Left lung (tissue), 10 donors: ENCODE results near the gene SULT1C4. TPM values are rescaled to one million over a fixed set of nuclear protein-coding genes. Genes with fewer than 3 reads are reported as not detected.
"Not testable (repeated sequence)": the region's sequence is repeated elsewhere in the genome, so short reads cannot be mapped to it uniquely, and the experiment has no call there.

Source experiments
- ATAC-seq: fragments of 200-7000 bp; cut with Tn5 transposase; one replicate; pipeline ENCODE4 v1.9.1; 2020; ENCODE audit warnings: moderate library complexity
- DNase-seq, 4 donors: peaks; one replicate each; pipeline ENCODE4 v3.0.0-alpha.2; 2013 to 2020
- H3K27ac ChIP-seq, 2 donors: fragments of 200-600 bp; sonication (generic) in 1 of 2; one replicate each; pipeline versions ENCODE4 v1.5.0 to v1.8.0; 2020 to 2021
- H3K27me3 ChIP-seq, 2 donors: fragments of 200-600 bp; sonication (generic) in 1 of 2; one replicate each; pipeline versions ENCODE4 v1.5.0 to v1.8.0; 2020 to 2021
- H3K36me3 ChIP-seq, 2 donors: fragments of 200-600 bp; sonication (generic) in 1 of 2; one replicate each; pipeline versions ENCODE4 v1.5.0 to v1.8.0; 2020 to 2021
- H3K4me1 ChIP-seq, 2 donors: fragments of 200-600 bp; one replicate each; pipeline ENCODE4 v1.8.0; 2021
- H3K4me3 ChIP-seq, 2 donors: fragments of 200-600 bp; sonication (generic) in 1 of 2; one replicate each; pipeline versions ENCODE4 v1.5.0 to v1.8.0; 2020 to 2021; ENCODE audit warnings: mild to moderate bottlenecking in 1 of 2
- H3K9me3 ChIP-seq, 2 donors: fragments of 200-600 bp; sonication (generic) in 1 of 2; one replicate each; pipeline versions ENCODE4 v1.5.0 to v1.8.0; 2020 to 2021
- CTCF ChIP-seq, 2 donors: fragments of 200-600 bp; sonication (generic) in 1 of 2; IDR thresholded peaks; one replicate each; pipeline versions ENCODE4 v1.5.0 to v1.8.0; 2021; ENCODE audit warnings: antibody characterized with exemption in 2 of 2
- intact Hi-C, 2 donors: fragments of 100-400 bp; cut with DNase I; formaldehyde crosslinking; loops; one replicate each; pipeline versions ENCODE4 v1.11.2 to v1.14.2; 2022
- polyA plus RNA-seq, 6 donors: library from polyadenylated mRNA; unstranded; fragments of 120-200 nt; gene quantifications; one replicate each; pipeline ENCODE4 v1.2.1, GENCODE V29; 2013; ENCODE audit not compliant: insufficient read length in 6 of 6
- total RNA-seq, 2 donors: library from RNA; stranded (reverse); fragmentation: NEBNext Ultra II Directional; extraction: Animal tissue kit (Norgen Biotek cat#: 25700); gene quantifications; one replicate each; pipeline ENCODE4 v1.2.1, GENCODE V29; 2021
- donor health status: DM: no; HTN: yes; CAD: no.
- donor health status: DM: no; HTN: no; CAD: no.

SULT1C4 gene
- total and polyA plus RNA-seq, 8 donors: 3.6 to 91.4 (median 63.5) TPM

GRCh38 chr2:108417254-108417653, 39.5 kb downstream of the SULT1C4 start:
- intact Hi-C loops: no loop called here
- Histone ChIP-seq H3K36me3 (no peaks in the 10 kb centered on the region), H3K27me3 (no peaks in the 10 kb centered on the region), H3K27ac (no peak overlapping the region), H3K9me3 (no peaks in the 10 kb centered on the region), H3K4me1 (no peaks in the 10 kb centered on the region), H3K4me3 (no peak overlapping the region)
- DNase-seq (no peak), ATAC-seq (no peak)
- TF ChIP-seq CTCF (IDR thresholded peaks at IDR 0.05): no peak

- Histone ChIP-seq H3K27me3 (no peaks in the 10 kb centered on the region), H3K9me3 (no peaks in the 10 kb centered on the region), H3K36me3 (no peaks in the 10 kb centered on the region), H3K4me3 (no peak overlapping the region), H3K27ac (no peak overlapping the region), H3K4me1 (no peaks in the 10 kb centered on the region)
- intact Hi-C loops: no loop called here
- ATAC-seq: no peak
- no peak for DNase-seq
- TF ChIP-seq CTCF (IDR thresholded peaks at IDR 0.05): no peak
Measured at GRCh38 chr2:108418416-108418815, 40.7 kb downstream of the SULT1C4 start.

GRCh38 chr2:108423067-108423466, 45.3 kb downstream of the SULT1C4 start:
- no peak overlapping the region for H3K27ac ChIP-seq
- no peak for ATAC-seq

GRCh38 chr2:108423502-108424251, 45.9 kb downstream of the SULT1C4 start:
- Histone ChIP-seq H3K27ac (no peak overlapping the region), H3K9me3 (peaks cover 0 to 1% of the 10 kb centered on the region in 2 donors), H3K4me3 (no peak overlapping the region), H3K36me3 (no peaks in the 10 kb centered on the region), H3K4me1 (no peaks in the 10 kb centered on the region), H3K27me3 (no peaks in the 10 kb centered on the region)
- ATAC-seq: no peak
- no peak for DNase-seq
- no peak for TF ChIP-seq CTCF (IDR thresholded peaks at IDR 0.05)
- intact Hi-C loops: no loop called here

More at GRCh38 chr2:108423067-108423466, 45.3 kb downstream of the SULT1C4 start:
- Histone ChIP-seq H3K36me3 (no peaks in the 10 kb centered on the region), H3K27me3 (no peaks in the 10 kb centered on the region), H3K4me1 (no peaks in the 10 kb centered on the region), H3K9me3 (peaks cover 0 to 1% of the 10 kb centered on the region in 2 donors), H3K4me3 (no peak overlapping the region)
- intact Hi-C loops: no loop called here
- TF ChIP-seq CTCF (IDR thresholded peaks at IDR 0.05): no peak
- DNase-seq: no peak

GRCh38 chr2:108428286-108429009, 50.7 kb downstream of the SULT1C4 start:
- no peak overlapping the region for H3K27ac ChIP-seq
- no peak overlapping the region for H3K4me3 ChIP-seq
- ATAC-seq: no peak
- H3K36me3 ChIP-seq: no peaks in the 10 kb centered on the region
- intact Hi-C loops: no loop called here
- no peak for TF ChIP-seq CTCF (IDR thresholded peaks at IDR 0.05)
- peaks cover 0 to 1% of the 10 kb centered on the region in 2 donors for H3K9me3 ChIP-seq
- H3K27me3 ChIP-seq: no peaks in the 10 kb centered on the region
- no peaks in the 10 kb centered on the region for H3K4me1 ChIP-seq
- DNase-seq: no peak

- H3K9me3 ChIP-seq, H3K36me3 ChIP-seq, H3K4me3 ChIP-seq, H3K27me3 ChIP-seq, H3K4me1 ChIP-seq, DNase-seq, H3K27ac ChIP-seq, ATAC-seq, intact Hi-C loops: not testable (repeated sequence)
Measured at GRCh38 chr2:108435578-108435977, 57.8 kb downstream of the SULT1C4 start.
